Esophagus squamous epithelium (tissue), 4 donors: Measurements from ENCODE around the gene BIRC6.

Source experiments
- CTCF ChIP-seq, 6 experiments: fragments of 450-650 bp in 4 of 6; fragments of 200-600 bp in 2 of 6; sonication (generic) in 2 of 6; IDR thresholded peaks; one replicate each; pipeline ENCODE4 v1.5.1; 2016 to 2019; ENCODE audit warnings: antibody characterized with exemption in 6 of 6, mild to moderate bottlenecking in 4 of 6, moderate library complexity in 4 of 6
- POLR2A ChIP-seq, 4 donors: fragments of 450-650 bp; IDR thresholded peaks; one replicate each; pipeline ENCODE4 v1.6.1; 2017; ENCODE audit warnings: antibody characterized with exemption in 4 of 4, mild to moderate bottlenecking in 4 of 4, moderate library complexity in 3 of 4

DNA sequence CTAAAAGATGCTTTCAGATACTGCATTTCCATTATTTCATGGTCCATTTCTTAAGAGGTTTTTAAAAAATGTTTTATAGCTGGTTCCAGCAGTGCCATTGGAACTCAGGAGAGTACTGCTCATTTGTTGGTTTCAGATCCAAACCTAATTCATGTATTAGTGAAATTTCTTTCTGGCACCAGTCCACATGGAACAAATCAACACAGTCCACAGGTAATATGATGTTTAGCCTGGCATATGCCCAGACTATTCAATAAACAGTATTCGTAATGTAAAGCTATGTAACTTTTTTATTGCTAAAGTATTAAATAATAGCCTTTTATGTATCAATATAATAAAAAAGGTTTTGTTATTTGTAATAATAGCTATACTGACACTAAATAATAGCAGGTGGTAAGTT, 134.5 kb downstream of the BIRC6 start:
- no peak for TF ChIP-seq CTCF (IDR thresholded peaks at IDR 0.05)
- no peak for TF ChIP-seq POLR2A (IDR thresholded peaks at IDR 0.05)
